IMR-90 (cell line): ENCODE data around the gene JPH3. TPM values are rescaled to one million over a fixed set of nuclear protein-coding genes. Genes with fewer than 3 reads are reported as not detected.

Experiments used
- ATAC-seq: fragments of 200-7000 bp; cut with Tn5 transposase; 2 replicates; pipeline ENCODE4 v1.9.1; 2020; ENCODE audit warnings: low read depth, mild to moderate bottlenecking, moderate library complexity
- BruUV-seq: library from RNA; stranded (reverse); fragments of 400-500 nt; replicated peaks from 2 replicates; lab custom pipeline; 2021; lab: Mats Ljungman, UMichigan
- CTCF ChIA-PET: fragments of 300-600 bp; formaldehyde crosslinking; extraction: SDS; loops from one replicate; lab custom pipeline; 2021; ENCODE audit warnings: antibody characterized with exemption; lab: Yijun Ruan, JAX
- POLR2A ChIA-PET: fragments of 300-600 bp; sonication (Branson Sonifier 250); formaldehyde crosslinking; loops from one replicate; lab custom pipeline; 2022; ENCODE audit warnings: antibody characterized with exemption; ENCODE audit not compliant: unreplicated experiment; lab: Charles Lee
- DNase-seq: peaks from one replicate; pipeline ENCODE4 v3.0.0; 2013
- H2AFZ ChIP-seq: replicated peaks from 2 replicates; pipeline ENCODE3; 2013; ENCODE audit warnings: low read length, mild to moderate bottlenecking; ENCODE audit not compliant: poor library complexity
- H2AK5ac ChIP-seq: 2 replicates; pipeline ENCODE4 v1.6.1; 2013; ENCODE audit warnings: low read depth, low read length, inconsistent platforms
- H2AK9ac ChIP-seq: replicated peaks from 2 replicates; pipeline ENCODE3; 2013; ENCODE audit warnings: mild to moderate bottlenecking, low read depth, low read length, moderate library complexity; ENCODE audit not compliant: poor library complexity
- H2BK120ac ChIP-seq: 2 replicates; pipeline ENCODE4 v1.6.1; 2013; ENCODE audit warnings: low read depth, low read length, inconsistent platforms
- H2BK15ac ChIP-seq: 3 replicates; pipeline ENCODE4 v1.6.1; 2013; ENCODE audit warnings: low read depth, low read length, inconsistent platforms
- H2BK20ac ChIP-seq: 2 replicates; pipeline ENCODE4 v1.6.1; 2013; ENCODE audit warnings: low read depth, mild to moderate bottlenecking, inconsistent platforms, low read length, moderate library complexity
- H2BK5ac ChIP-seq: 2 replicates; pipeline ENCODE4 v1.6.1; 2013; ENCODE audit warnings: mild to moderate bottlenecking, low read depth, low read length, inconsistent platforms; ENCODE audit not compliant: poor library complexity, severe bottlenecking
- H3K14ac ChIP-seq: replicated peaks from 2 replicates; pipeline ENCODE4 v1.6.1; 2013; ENCODE audit warnings: low read depth, low read length, inconsistent platforms
- H3K18ac ChIP-seq: 2 replicates; pipeline ENCODE4 v1.6.1; 2013; ENCODE audit warnings: low read depth, low read length, control low read depth
- H3K23ac ChIP-seq: 2 replicates; pipeline ENCODE4 v1.6.1; 2013; ENCODE audit warnings: low read depth, low read length, inconsistent platforms
- H3K27ac ChIP-seq: 2 replicates; pipeline ENCODE4 v1.5.1; 2013; ENCODE audit warnings: mild to moderate bottlenecking, control low read depth, low read length; ENCODE audit not compliant: insufficient read depth
- H3K27me3 ChIP-seq: 2 replicates; pipeline ENCODE4 v1.6.1; 2013; ENCODE audit warnings: low read length; ENCODE audit not compliant: control insufficient read depth, insufficient read depth
- H3K36me3 ChIP-seq: 2 replicates; pipeline ENCODE4 v1.6.1; 2013; ENCODE audit warnings: low read length, mixed read lengths; ENCODE audit not compliant: control insufficient read depth, insufficient read depth
- H3K4ac ChIP-seq: 2 replicates; pipeline ENCODE4 v1.6.1; 2013; ENCODE audit warnings: low read depth, low read length, inconsistent platforms
- H3K4me1 ChIP-seq: 2 replicates; pipeline ENCODE4 v1.6.1; 2013; ENCODE audit warnings: low read length, mixed read lengths; ENCODE audit not compliant: control insufficient read depth, insufficient read depth
- H3K4me2 ChIP-seq: 2 replicates; pipeline ENCODE4 v1.6.1; 2013; ENCODE audit warnings: low read depth, mild to moderate bottlenecking, control low read depth, low read length, moderate library complexity
- H3K4me3 ChIP-seq: 2 replicates; pipeline ENCODE4 v1.5.1; 2013; ENCODE audit warnings: low read depth, mild to moderate bottlenecking, control low read depth, low read length, moderate library complexity; ENCODE audit not compliant: insufficient read depth
- H3K56ac ChIP-seq: 2 replicates; pipeline ENCODE4 v1.6.1; 2013; ENCODE audit warnings: low read length, inconsistent platforms; ENCODE audit not compliant: insufficient read depth; ENCODE audit errors: extremely low read depth
- H3K79me1 ChIP-seq, 2 experiments: 2 replicates each; pipeline ENCODE4 v1.6.1; 2013; ENCODE audit warnings: low read length in 2 of 2, inconsistent platforms in 1 of 2, low read depth in 1 of 2
- H3K9ac ChIP-seq: 2 replicates; pipeline ENCODE4 v1.6.1; 2013; ENCODE audit warnings: low read depth, low read length, control low read depth
- H3K9me1 ChIP-seq: 2 replicates; pipeline ENCODE4 v1.6.1; 2013; ENCODE audit warnings: low read length, inconsistent platforms; ENCODE audit not compliant: insufficient read depth
- H3K9me3 ChIP-seq: 2 replicates; pipeline ENCODE4 v1.6.1; 2013; ENCODE audit warnings: low read length; ENCODE audit not compliant: control insufficient read depth, insufficient read depth
- H4K20me1 ChIP-seq: 2 replicates; pipeline ENCODE4 v1.6.1; 2013; ENCODE audit warnings: low read length, inconsistent platforms; ENCODE audit not compliant: insufficient read depth
- H4K5ac ChIP-seq: 2 replicates; pipeline ENCODE4 v1.6.1; 2013; ENCODE audit warnings: mild to moderate bottlenecking, low read depth, low read length, control low read depth
- H4K8ac ChIP-seq, 2 experiments: 2 replicates each; pipeline ENCODE4 v1.6.1; 2013; ENCODE audit warnings: low read depth in 2 of 2, low read length in 2 of 2, control low read depth in 1 of 2, inconsistent platforms in 1 of 2
- H4K91ac ChIP-seq: 2 replicates; pipeline ENCODE4 v1.6.1; 2013; ENCODE audit warnings: low read depth, low read length, inconsistent platforms; ENCODE audit not compliant: insufficient read depth
- MXI1 ChIP-seq: IDR thresholded peaks from 2 replicates; pipeline ENCODE4 v1.6.1; 2012; ENCODE audit warnings: low read depth, mild to moderate bottlenecking, low read length, moderate library complexity, borderline replicate concordance
- RAD21 ChIP-seq: IDR thresholded peaks from 2 replicates; pipeline ENCODE4 v1.6.1; 2012; ENCODE audit warnings: low read length, improper control_type of control experiment
- WGBS, 2 experiments: methylation state at CpG; one replicate each; pipeline versions ENCODE4 v1.1.5 to v1.1.7; 2013; ENCODE audit warnings: missing lambda C conversion rate in 2 of 2; ENCODE audit not compliant: insufficient read length in 1 of 2; ENCODE audit errors: extremely low coverage in 2 of 2; 5-methylcytosine and 5-hydroxymethylcytosine counted together
- dilution Hi-C: fragments of 300-500 bp; cut with HindIII; formaldehyde crosslinking; loops from one replicate; pipeline ENCODE4 v1.14.3; 2018; ENCODE audit warnings: low sequenced_read_pairs; ENCODE audit not compliant: unreplicated experiment
- in situ Hi-C: fragments of 300-500 bp; cut with MboI; formaldehyde crosslinking; loops from 3 replicates; pipeline ENCODE4 v1.14.3; 2019; ENCODE audit warnings: low sequenced_read_pairs, inconsistent platforms, mixed read lengths
- intact Hi-C: fragments of 100-400 bp; cut with micrococcal nuclease; formaldehyde crosslinking; loops from 2 replicates; pipeline ENCODE4 v1.10.0; 2022
- polyA plus RNA-seq, 3 experiments: library from polyadenylated mRNA; depleted of rRNA; stranded (reverse); fragments of >200 nt; gene quantifications; 2 replicates each; pipeline ENCODE4 v1.2.3, GENCODE V29; 2012; ENCODE audit warnings: low replicate concordance in 1 of 3
- total RNA-seq: library from RNA; depleted of rRNA; stranded (reverse); fragments of >200 nt; gene quantifications from 2 replicates; pipeline ENCODE4 v1.2.3, GENCODE V29; 2012

Gene JPH3
- total and polyA plus RNA-seq, 2 of the 4 experiments (the other 2 are of a cell fraction), result 0.03 TPM; not detected in 1

- BruUV-seq, result no TSS peak
- no CpG with 5 or more reads among the region's 6 CpGs for WGBS, 2 experiments
- Histone ChIP-seq H3K4ac (no peak overlapping the region), H4K5ac (no peak overlapping the region), H3K27ac (no peak overlapping the region), H3K9me1 (no peaks in the 10 kb centered on the region), H3K36me3 (no peaks in the 10 kb centered on the region), H2AFZ (no peak overlapping the region), H2BK120ac (no peak overlapping the region), H3K9ac (no peak overlapping the region), H2AK5ac (no peak overlapping the region), H4K8ac (no peak overlapping the region), H3K79me1 (no peaks in the 10 kb centered on the region), H3K27me3 (peaks cover 19% of the 10 kb centered on the region), H3K9me3 (no peaks in the 10 kb centered on the region; the same call in 1 of the 2 replicates), H3K14ac (no peak overlapping the region), H3K4me1 (peaks cover 2% of the 10 kb centered on the region; the same call in 1 of the 2 replicates), H3K18ac (no peak overlapping the region), H3K4me2 (no peak overlapping the region), H3K56ac (no peak overlapping the region), H2BK15ac (no peak overlapping the region), H3K23ac (no peak overlapping the region), H3K4me3 (no peak overlapping the region), H4K91ac (no peak overlapping the region), H2BK5ac (no peak overlapping the region), H4K20me1 (no peaks in the 10 kb centered on the region), H2BK20ac (no peak overlapping the region), H2AK9ac (no peak overlapping the region)
- ChIA-PET CTCF (interaction anchor here (0.6 kb wide), 1 partner anchor 200 kb away, joined by 5 read pairs; no protein-coding TSS in a partner anchor), POLR2A (interaction anchor here (0.7 kb wide), 1 partner anchor 43 kb away, joined by 6 read pairs; no protein-coding TSS in a partner anchor)
- intact Hi-C loops, result no loop called here
- in situ Hi-C loops, result loop anchor here (10.0 kb wide), 1 partner anchor 148 kb away; no protein-coding TSS in a partner anchor
- TF ChIP-seq RAD21 (no peak), MXI1 (no peak)
- DNase-seq, result no peak
- ATAC-seq, result no peak
- dilution Hi-C loops, result no loop called here
These were observed 29.3 kb upstream of the JPH3 start for GRCh38 chr16:87572959-87573358.
